HG03066 (cell line): ENCODE results near the gene AQR.
"Not testable (repeated sequence)": the region's sequence is repeated elsewhere in the genome, so short reads cannot be mapped to it uniquely, and the experiment has no call there.

Source experiments
- ATAC-seq: cut with Tn5 transposase; IDR thresholded peaks from one replicate; pipeline ENCODE4 v1.9.1; 2021; ENCODE audit warnings: low read depth; ENCODE audit not compliant: unreplicated experiment

AQR gene

GRCh38 chr15:34820110-34820509 is 149.4 kb downstream of the AQR start:
- no peak for ATAC-seq

GRCh38 chr15:34818526-34818925 is 151.0 kb downstream of the AQR start:
- no peak for ATAC-seq

- no peak for ATAC-seq
Measured at GRCh38 chr15:34815836-34816235, 153.7 kb downstream of the AQR start.

- no peak for ATAC-seq
Measured at GRCh38 chr15:34813446-34814190, 155.9 kb downstream of the AQR start.

GRCh38 chr15:34812868-34813365 is 156.6 kb downstream of the AQR start:
- ATAC-seq: not testable (repeated sequence)

- no peak for ATAC-seq
Measured at GRCh38 chr15:34812369-34812768, 157.2 kb downstream of the AQR start.

GRCh38 chr15:34810443-34811129 is 159.0 kb downstream of the AQR start:
- ATAC-seq: no peak

GRCh38 chr15:34809186-34809585 is 160.4 kb downstream of the AQR start:
- no peak for ATAC-seq

- no peak for ATAC-seq
Measured at GRCh38 chr15:34808016-34808415, 161.5 kb downstream of the AQR start.

- not testable (repeated sequence) for ATAC-seq
Measured at GRCh38 chr15:34807241-34807640, 162.3 kb downstream of the AQR start.

- ATAC-seq: no peak
Measured at GRCh38 chr15:34804776-34805175, 164.8 kb downstream of the AQR start.

GRCh38 chr15:34804113-34804512 is 165.4 kb downstream of the AQR start:
- ATAC-seq: no peak

- no peak for ATAC-seq
Measured at GRCh38 chr15:34802803-34803750, 166.5 kb downstream of the AQR start.

GRCh38 chr15:34802371-34802770 is 167.2 kb downstream of the AQR start:
- no peak for ATAC-seq
